ENCODE results near the gene NDUFS5. TPM values are rescaled to one million over a fixed set of nuclear protein-coding genes. Genes with fewer than 3 reads are reported as not detected.

NDUFS5 gene
- total and polyA plus RNA-seq, 10 of the 15 experiments (the other 5 are each of a cell fraction or from before 2014, with no cell fraction given), result 240 to 1,578 (median 831) TPM

- TF ChIP-seq ZNF592 (IDR thresholded peaks at IDR 0.05), result no peak
Observed at GRCh38 chr1:39034114-39034654, 8.0 kb downstream of the NDUFS5 start (continued).

GRCh38 chr1:39036678-39037077 is 10.5 kb downstream of the NDUFS5 start:
- Histone ChIP-seq H3K27ac (ENCODE audit: control insufficient read depth, insufficient read depth) (no peak overlapping the region), H3K4me2 (ENCODE audit: control insufficient read depth, insufficient read depth) (no peak overlapping the region), H3K9ac (ENCODE audit: control insufficient read depth, insufficient read depth, low read length) (no peak overlapping the region), H3K36me3 (ENCODE audit: control insufficient read depth in 2 of 2, insufficient read depth in 2 of 2, low read length in 1 of 2) (peaks cover 2 to 19% of the 10 kb centered on the region in 2 experiments), H3K4me1 (ENCODE audit: control insufficient read depth, insufficient read depth, low read length) (peaks cover 8% of the 10 kb centered on the region), H3K4me3 (no peak overlapping the region), H3K79me2 (ENCODE audit: control insufficient read depth, insufficient read depth, low read length) (no peaks in the 10 kb centered on the region; the same call in 1 of the 2 replicates), H3K9me3 (replicated peaks; ENCODE audit: control insufficient read depth, insufficient read depth, low read length) (peaks cover 4% of the 10 kb centered on the region), H2AFZ (ENCODE audit: control insufficient read depth, low read depth, low read length) (no peak overlapping the region), H4K20me1 (ENCODE audit: control insufficient read depth, insufficient read depth) (no peaks in the 10 kb centered on the region), H3K27me3 (replicated peaks in 1 of 2; ENCODE audit: control insufficient read depth in 2 of 2, insufficient read depth in 2 of 2, low read length in 1 of 2) (no peaks in the 10 kb centered on the region)
- FAIRE-seq (no peak), ATAC-seq (no peak), DNase-seq (ENCODE audit: low read depth, low spot score) (no peak)
- in situ Hi-C loops (cut with MboI), result no loop called here
- BruUV-seq (replicated peaks), result no TSS peak
- POLR2A ChIA-PET, result interaction anchor here (0.6 kb wide), 1 partner anchor 179 kb away, joined by 3 read pairs; no protein-coding TSS in a partner anchor
- TF ChIP-seq CBX3 (IDR thresholded peaks at IDR 0.05; ENCODE audit: borderline replicate concordance, low read depth) (no peak), PBX3 (IDR thresholded peaks at IDR 0.05; ENCODE audit: insufficient replicate concordance, low read depth, low read length) (no peak), DPF2 (IDR thresholded peaks at IDR 0.05) (no peak), ASH2L (IDR thresholded peaks at IDR 0.05; ENCODE audit: borderline replicate concordance, low read depth) (no peak), BCL11A (IDR thresholded peaks at IDR 0.05; ENCODE audit: low read depth, low read length) (no peak), MYB (IDR thresholded peaks at IDR 0.05; ENCODE audit: borderline replicate concordance, low read depth, low read length) (no peak), ATF3 (IDR thresholded peaks at IDR 0.05; ENCODE audit: borderline replicate concordance, extremely low read depth, low read depth, low read length) (no peak), BCL3 (IDR thresholded peaks at IDR 0.05; ENCODE audit: borderline replicate concordance, insufficient read depth, low read depth, low read length, poor library complexity, severe bottlenecking) (no peak)
- SMC1A ChIA-PET (ENCODE audit: uncharacterized antibody, unreplicated experiment), result interaction anchor here (1.5 kb wide), 1 partner anchor 11 kb away, joined by 3 read pairs; the partner anchor contains the start of gene NDUFS5
- intact Hi-C loops (cut with micrococcal nuclease; ENCODE audit: unreplicated experiment), result no loop called here
- CTCF ChIA-PET, result interaction anchor here (0.6 to 0.8 kb wide), 2 partner anchors 502 to 669 kb away, joined by 4 read pairs; no protein-coding TSS in a partner anchor
- RAD21 ChIA-PET (ENCODE audit: unreplicated experiment), result no interaction called here
- 96% methylated on average over 5 of the region's 5 CpGs for WGBS (ENCODE audit: insufficient coverage, insufficient replicate concordance, low lambda C conversion rate, missing lambda C conversion rate)
